Activated naive CD8-positive, alpha-beta T cell treated with anti-CD3 and anti-CD28 coated beads, Interleukin-2, amount 10 ng/mL, durations not matched to agents 7 days and 5 days (primary cell): ENCODE data around the gene ANKS1B. TPM values are rescaled to one million over a fixed set of nuclear protein-coding genes. Genes with fewer than 3 reads are reported as not detected.

Experiments
- ATAC-seq: fragments of 150-1000 bp; cut with Tn5 transposase; one replicate; pipeline ENCODE4 v1.10.0; 2021; ENCODE audit warnings: low read depth, moderate library complexity
- POLR2A ChIA-PET: fragments of 350-600 bp; sonication (Branson Sonifier 250); formaldehyde crosslinking; loops from one replicate; lab custom pipeline; 2021; ENCODE audit warnings: antibody characterized with exemption; lab: Charles Lee
- DNase-seq: peaks from one replicate; pipeline ENCODE4 v3.0.0; 2021
- H3K27ac Mint-ChIP-seq: one replicate; pipeline ENCODE4 v1.8.0; 2022; ENCODE audit warnings: mild to moderate bottlenecking, mixed read lengths
- H3K27me3 Mint-ChIP-seq: one replicate; pipeline ENCODE4 v1.8.0; 2022; ENCODE audit warnings: mild to moderate bottlenecking, moderate library complexity, mixed read lengths
- H3K36me3 Mint-ChIP-seq: one replicate; pipeline ENCODE4 v1.8.0; 2021; ENCODE audit warnings: mild to moderate bottlenecking, mixed read lengths
- H3K4me1 Mint-ChIP-seq: one replicate; pipeline ENCODE4 v1.8.0; 2021; ENCODE audit warnings: mixed read lengths
- H3K4me3 Mint-ChIP-seq: one replicate; pipeline ENCODE4 v1.8.0; 2022; ENCODE audit warnings: mild to moderate bottlenecking, moderate library complexity, mixed read lengths
- H3K9me3 Mint-ChIP-seq: one replicate; pipeline ENCODE4 v1.8.0; 2021; ENCODE audit warnings: mixed read lengths
- total RNA-seq, 2 experiments: library from RNA; stranded (reverse); gene quantifications; one replicate each; pipeline ENCODE4 v1.2.3, GENCODE V29; 2021

The ANKS1B gene
- total RNA-seq, 2 experiments from 2014 or later: not detected

DNA sequence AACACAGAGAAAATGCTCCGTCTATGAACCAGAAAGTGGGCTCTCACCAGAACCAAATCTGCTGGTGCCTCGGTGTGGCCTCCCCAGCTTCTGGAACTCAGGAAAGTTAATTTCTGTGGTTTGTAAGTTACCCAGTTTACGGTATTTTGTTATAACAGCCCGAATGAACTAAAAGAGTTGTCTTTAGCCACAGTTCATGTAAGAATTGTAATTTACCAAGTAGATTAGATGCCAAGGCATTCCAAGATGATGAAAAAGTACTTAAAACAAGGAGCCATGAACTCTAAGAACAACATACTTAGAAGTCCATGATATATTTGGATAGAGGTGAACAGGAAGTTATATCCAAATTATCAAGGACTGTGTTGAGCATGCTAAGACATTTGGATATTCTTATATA is 597.1 kb downstream of the ANKS1B start:
- Mint-ChIP-seq H3K9me3 (no peaks in the 10 kb centered on the region), H3K36me3 (no peaks in the 10 kb centered on the region), H3K27me3 (no peaks in the 10 kb centered on the region), H3K4me3 (no peak overlapping the region), H3K27ac (no peak overlapping the region), H3K4me1 (no peaks in the 10 kb centered on the region)
- ATAC-seq (no peak), DNase-seq (no peak)
- POLR2A ChIA-PET: no interaction called here

DNA sequence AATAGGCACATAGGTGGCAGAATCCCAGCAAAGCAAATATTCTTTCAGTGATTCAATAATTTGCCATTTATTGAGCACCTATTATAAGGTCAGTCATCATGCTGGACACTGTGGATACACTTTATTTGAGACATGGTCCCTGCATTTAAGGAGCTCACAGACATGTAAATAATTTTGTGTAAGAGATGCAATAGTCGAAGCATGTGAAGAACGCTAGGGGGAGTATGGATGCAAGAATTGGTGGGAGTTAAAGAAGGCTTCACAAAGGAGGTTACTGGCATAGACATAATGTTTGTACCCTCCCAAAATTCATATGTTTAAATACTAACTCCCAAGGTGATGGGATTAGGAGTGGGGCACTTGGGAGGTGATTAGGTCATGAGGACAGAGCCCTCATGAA is 597.8 kb downstream of the ANKS1B start:
- no peaks in the 10 kb centered on the region for H3K9me3 Mint-ChIP-seq
- H3K36me3 Mint-ChIP-seq: no peaks in the 10 kb centered on the region
- no peaks in the 10 kb centered on the region for H3K4me1 Mint-ChIP-seq
- POLR2A ChIA-PET: no interaction called here
- H3K27me3 Mint-ChIP-seq: no peaks in the 10 kb centered on the region
- no peak overlapping the region for H3K4me3 Mint-ChIP-seq
- DNase-seq: no peak
- H3K27ac Mint-ChIP-seq: no peak overlapping the region
- no peak for ATAC-seq

DNA sequence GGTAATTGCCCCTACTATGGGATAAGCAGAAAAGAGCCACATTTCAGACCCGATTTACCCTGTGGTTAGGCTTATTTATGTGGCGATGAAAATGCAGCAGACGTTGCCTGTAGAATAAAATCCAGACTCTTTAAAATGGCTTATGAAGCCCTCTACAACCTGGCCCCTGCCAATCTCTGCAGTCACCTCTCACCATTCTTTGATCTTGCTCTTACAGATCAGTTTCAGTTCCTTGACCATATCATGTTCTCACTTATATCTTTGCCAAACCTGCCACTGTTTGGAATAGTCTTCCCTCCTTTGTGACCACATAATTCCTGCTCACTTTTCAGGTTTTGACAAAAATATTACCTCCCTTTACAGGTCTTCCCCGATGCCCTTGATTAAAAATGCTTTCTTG is 601.5 kb downstream of the ANKS1B start:
- H3K4me1 Mint-ChIP-seq: no peaks in the 10 kb centered on the region
- H3K27me3 Mint-ChIP-seq: no peaks in the 10 kb centered on the region
- POLR2A ChIA-PET: no interaction called here
- no peak for ATAC-seq
- no peaks in the 10 kb centered on the region for H3K36me3 Mint-ChIP-seq
- no peak overlapping the region for H3K4me3 Mint-ChIP-seq
- no peaks in the 10 kb centered on the region for H3K9me3 Mint-ChIP-seq
- H3K27ac Mint-ChIP-seq: no peak overlapping the region
- no peak for DNase-seq

DNA sequence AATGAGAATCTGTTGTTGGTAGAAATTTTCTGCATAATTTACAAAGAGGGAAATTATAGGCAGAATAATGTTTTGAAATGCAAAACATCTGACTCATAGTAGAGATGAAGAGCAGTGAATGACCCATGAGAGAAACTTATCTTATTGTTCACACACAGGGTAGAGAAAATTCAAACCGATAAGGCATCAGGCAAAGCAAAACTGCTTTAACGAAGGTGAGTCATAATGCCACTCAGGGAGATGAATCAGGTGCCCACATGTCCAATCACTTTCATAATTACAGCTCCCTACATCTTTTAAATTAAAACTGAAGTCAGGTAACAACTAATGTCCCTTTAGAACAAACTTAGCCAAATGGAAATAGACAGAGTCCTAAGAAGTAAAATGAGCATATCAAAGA is 602.7 kb downstream of the ANKS1B start:
- Mint-ChIP-seq H3K4me1 (no peaks in the 10 kb centered on the region), H3K27me3 (no peaks in the 10 kb centered on the region), H3K9me3 (no peaks in the 10 kb centered on the region), H3K27ac (no peak overlapping the region), H3K4me3 (no peak overlapping the region), H3K36me3 (no peaks in the 10 kb centered on the region)
- POLR2A ChIA-PET: no interaction called here
- DNase-seq (no peak), ATAC-seq (no peak)

DNA sequence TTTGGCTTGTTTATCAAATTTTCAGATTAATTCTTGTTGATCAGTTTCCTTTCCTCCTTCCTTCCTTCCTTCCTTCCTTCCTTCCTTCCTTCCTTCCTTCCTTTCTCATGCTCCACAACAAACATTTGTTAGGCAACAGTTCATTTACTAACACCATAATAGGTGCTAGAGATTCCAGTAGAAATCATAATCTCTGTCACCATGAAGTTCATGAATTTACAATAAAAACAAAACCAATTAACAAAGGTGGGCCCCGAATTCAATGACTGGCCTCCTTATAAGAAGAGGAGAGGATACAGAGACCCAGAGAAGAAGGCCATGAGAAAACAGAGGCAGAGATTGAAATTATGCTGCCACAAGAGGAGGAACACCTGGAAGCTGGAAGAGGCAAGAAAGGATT is 604.0 kb downstream of the ANKS1B start:
- Mint-ChIP-seq H3K36me3 (no peaks in the 10 kb centered on the region), H3K27me3 (no peaks in the 10 kb centered on the region), H3K9me3 (peaks cover under 1% of the 10 kb centered on the region), H3K4me3 (no peak overlapping the region), H3K27ac (no peak overlapping the region), H3K4me1 (no peaks in the 10 kb centered on the region)
- ATAC-seq: no peak
- no peak for DNase-seq
- POLR2A ChIA-PET: no interaction called here

DNA sequence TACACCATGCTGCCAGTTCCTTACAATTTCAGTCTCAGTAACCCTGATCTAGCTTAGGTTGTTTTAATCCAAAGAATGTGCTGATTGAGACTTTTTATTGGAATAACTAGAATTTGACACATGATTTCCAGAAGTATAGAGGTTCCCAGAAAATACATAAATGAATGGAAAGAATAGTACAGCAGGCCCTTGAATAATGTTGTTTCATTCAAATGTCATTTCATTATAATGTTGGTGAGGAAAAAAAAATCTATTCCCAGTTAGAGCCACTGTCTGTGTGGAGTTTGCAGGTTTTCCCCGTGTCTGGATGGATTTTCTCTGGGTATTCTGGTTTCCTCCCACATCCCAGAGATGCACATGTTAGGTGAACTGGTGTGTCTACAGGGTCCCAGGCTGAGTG is 610.7 kb downstream of the ANKS1B start:
- Mint-ChIP-seq H3K4me3 (no peak overlapping the region), H3K27ac (no peak overlapping the region), H3K9me3 (peaks cover 1% of the 10 kb centered on the region), H3K36me3 (no peaks in the 10 kb centered on the region), H3K4me1 (no peaks in the 10 kb centered on the region), H3K27me3 (no peaks in the 10 kb centered on the region)
- ATAC-seq (no peak), DNase-seq (no peak)
- POLR2A ChIA-PET: no interaction called here

DNA sequence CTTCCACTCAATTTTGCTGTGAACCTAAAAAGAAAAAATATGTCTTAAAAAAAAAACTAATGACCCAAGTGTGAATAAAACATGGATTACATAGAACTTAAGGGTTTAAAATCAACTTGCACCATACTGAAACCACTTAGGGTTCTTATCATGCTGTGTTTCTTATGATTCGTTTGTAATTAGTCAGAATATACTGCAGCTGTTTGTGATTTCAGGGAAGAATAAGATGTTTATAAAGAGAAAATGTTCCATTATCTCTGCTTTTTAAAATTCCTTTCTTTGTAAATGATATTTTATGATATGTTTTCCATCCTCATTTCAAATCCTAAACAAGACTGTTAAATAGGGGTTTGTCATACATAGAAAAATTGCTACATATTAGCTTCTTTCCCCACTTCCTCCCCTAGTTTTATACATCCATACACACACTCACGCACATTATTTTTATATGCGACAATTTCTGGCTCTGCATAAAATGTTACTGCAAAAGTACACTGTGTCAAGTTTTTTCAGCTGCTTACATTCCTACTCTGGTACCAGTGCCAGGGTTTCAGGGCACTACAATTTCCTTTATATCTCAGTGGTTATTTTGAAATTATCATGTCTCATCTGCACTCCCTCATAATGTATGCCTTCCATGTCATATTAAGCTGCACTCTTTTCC is 612.3 kb downstream of the ANKS1B start:
- no peak for DNase-seq
- Mint-ChIP-seq H3K36me3 (no peaks in the 10 kb centered on the region), H3K9me3 (peaks cover 1% of the 10 kb centered on the region), H3K4me1 (no peaks in the 10 kb centered on the region), H3K27me3 (no peaks in the 10 kb centered on the region), H3K4me3 (no peak overlapping the region), H3K27ac (no peak overlapping the region)
- no peak for ATAC-seq
- POLR2A ChIA-PET: no interaction called here

DNA sequence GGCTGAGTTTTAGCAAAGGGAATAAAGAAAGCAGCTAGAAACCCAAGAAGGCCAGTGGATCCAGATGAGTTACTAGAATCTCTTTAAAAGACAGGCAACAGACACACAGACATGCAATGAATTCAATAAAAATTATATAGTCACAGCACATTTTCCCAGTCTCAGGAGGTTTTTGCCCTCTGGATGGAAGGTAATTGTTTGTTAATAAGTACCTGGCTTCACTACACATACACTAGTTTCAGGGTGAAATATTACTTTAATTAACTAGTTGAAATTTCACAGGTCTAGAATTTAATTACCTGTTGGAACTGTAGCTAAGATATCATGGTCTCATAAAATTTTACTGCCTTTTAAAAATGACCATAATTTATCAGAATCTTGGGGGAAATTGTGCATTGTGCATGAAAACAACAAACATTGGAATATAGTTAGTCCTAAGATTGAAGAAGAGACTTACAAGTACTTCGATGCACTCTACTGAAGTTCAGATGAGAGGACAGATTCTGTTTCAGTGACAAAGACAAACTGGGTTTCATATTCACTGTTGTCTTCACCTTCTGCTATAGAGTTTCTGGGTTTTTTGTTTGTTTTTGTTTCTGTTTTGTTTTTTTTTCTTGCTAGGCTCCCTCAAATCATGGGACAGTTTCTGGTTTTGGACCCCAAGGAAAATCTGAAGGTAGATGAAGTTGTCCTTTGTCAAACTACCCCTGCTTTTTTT is 614.2 kb downstream of the ANKS1B start:
- ATAC-seq (no peak), DNase-seq (no peak)
- H3K4me3 Mint-ChIP-seq: no peak overlapping the region
- H3K27ac Mint-ChIP-seq: no peak overlapping the region
- H3K4me1 Mint-ChIP-seq: no peaks in the 10 kb centered on the region
- no peaks in the 10 kb centered on the region for H3K9me3 Mint-ChIP-seq
- H3K27me3 Mint-ChIP-seq: no peaks in the 10 kb centered on the region
- no peaks in the 10 kb centered on the region for H3K36me3 Mint-ChIP-seq
- POLR2A ChIA-PET: no interaction called here

DNA sequence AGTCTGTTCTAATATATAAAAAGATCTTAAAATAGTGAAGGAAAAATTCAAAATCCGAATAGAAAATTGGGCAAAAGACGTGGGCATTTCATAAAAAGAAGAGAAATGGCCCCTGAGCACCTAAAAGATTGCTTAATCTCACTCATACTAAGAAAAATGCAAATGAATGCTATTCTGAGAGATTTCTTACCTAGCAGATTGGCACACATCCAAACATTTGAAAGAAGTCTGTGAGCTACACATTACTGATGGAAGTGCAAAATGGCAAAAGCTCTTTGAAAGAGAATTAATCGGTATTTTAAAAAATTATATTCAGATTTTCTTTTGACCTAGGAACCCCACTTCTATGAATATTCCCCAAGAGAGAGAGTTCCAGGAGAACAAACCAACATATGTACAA is 617.6 kb downstream of the ANKS1B start:
- POLR2A ChIA-PET: no interaction called here
- no peaks in the 10 kb centered on the region for H3K4me1 Mint-ChIP-seq
- no peak for ATAC-seq
- no peaks in the 10 kb centered on the region for H3K27me3 Mint-ChIP-seq
- no peak overlapping the region for H3K4me3 Mint-ChIP-seq
- H3K36me3 Mint-ChIP-seq: no peaks in the 10 kb centered on the region
- H3K27ac Mint-ChIP-seq: no peak overlapping the region
- no peaks in the 10 kb centered on the region for H3K9me3 Mint-ChIP-seq
- no peak for DNase-seq

DNA sequence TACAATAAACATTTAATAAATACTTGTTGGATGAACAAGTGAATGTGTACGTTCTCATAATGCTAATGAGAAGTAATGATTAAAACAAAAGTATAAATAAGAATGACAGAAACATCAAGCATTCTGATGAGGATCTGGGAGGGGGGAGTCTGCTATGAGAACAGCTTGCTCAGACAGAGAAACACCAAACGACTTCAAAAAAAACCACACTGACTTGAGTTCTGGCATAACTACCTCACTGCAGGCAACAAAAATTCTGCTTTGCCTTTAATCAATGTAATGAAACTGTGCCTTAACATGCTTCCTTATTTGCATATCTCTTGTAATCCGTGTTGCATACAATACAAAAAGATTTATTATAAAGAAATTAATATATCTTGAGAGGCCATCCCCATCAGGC is 632.5 kb downstream of the ANKS1B start:
- DNase-seq (no peak), ATAC-seq (no peak)
- no peak overlapping the region for H3K4me3 Mint-ChIP-seq
- no peaks in the 10 kb centered on the region for H3K9me3 Mint-ChIP-seq
- H3K27me3 Mint-ChIP-seq: no peaks in the 10 kb centered on the region
- POLR2A ChIA-PET: no interaction called here
- no peak overlapping the region for H3K27ac Mint-ChIP-seq
- H3K36me3 Mint-ChIP-seq: no peaks in the 10 kb centered on the region
- no peaks in the 10 kb centered on the region for H3K4me1 Mint-ChIP-seq

DNA sequence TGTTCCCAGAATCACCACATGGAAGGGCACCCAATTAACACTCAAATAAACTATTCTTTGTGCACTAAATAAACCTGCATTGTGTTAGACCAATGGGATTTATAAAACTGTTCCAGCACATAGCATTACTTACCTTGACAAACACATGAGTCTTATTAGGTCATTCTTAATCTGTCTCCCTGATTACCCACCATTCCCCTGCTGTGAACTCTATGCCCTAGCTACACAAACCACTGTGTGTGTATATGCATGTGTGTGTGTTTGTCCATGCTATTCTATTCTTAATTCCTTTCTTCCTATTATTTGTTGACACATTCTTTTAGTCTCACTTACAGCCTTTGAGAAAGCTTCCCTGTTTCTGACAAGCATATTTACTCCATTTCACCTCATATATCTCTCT is 640.8 kb downstream of the ANKS1B start:
- no peaks in the 10 kb centered on the region for H3K36me3 Mint-ChIP-seq
- no peaks in the 10 kb centered on the region for H3K4me1 Mint-ChIP-seq
- H3K27me3 Mint-ChIP-seq: no peaks in the 10 kb centered on the region
- DNase-seq (no peak), ATAC-seq (no peak)
- POLR2A ChIA-PET: no interaction called here
- H3K4me3 Mint-ChIP-seq: no peak overlapping the region
- H3K9me3 Mint-ChIP-seq: no peaks in the 10 kb centered on the region
- no peak overlapping the region for H3K27ac Mint-ChIP-seq

DNA sequence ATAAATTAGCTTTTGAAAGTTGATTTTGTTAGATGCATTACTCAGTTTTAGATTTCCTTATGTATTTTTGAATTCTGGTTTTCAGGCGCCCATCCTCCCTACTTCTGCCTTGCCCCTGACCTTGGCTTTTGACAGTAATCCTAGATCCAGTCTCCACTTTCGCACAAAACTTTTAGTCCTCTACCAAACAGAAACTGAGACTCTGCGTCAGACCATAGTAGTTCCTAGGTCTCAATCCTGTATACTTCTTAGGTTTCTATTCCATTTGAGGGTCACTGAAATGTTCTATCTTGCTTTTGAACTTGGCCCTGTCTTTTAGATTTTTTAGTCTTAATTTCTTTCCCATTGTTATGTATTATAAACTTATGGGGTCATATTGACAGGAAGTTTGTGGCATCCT is 645.1 kb downstream of the ANKS1B start:
- no peak overlapping the region for H3K27ac Mint-ChIP-seq
- no peaks in the 10 kb centered on the region for H3K36me3 Mint-ChIP-seq
- ATAC-seq: no peak
- H3K27me3 Mint-ChIP-seq: no peaks in the 10 kb centered on the region
- no peaks in the 10 kb centered on the region for H3K4me1 Mint-ChIP-seq
- H3K9me3 Mint-ChIP-seq: peaks cover 4% of the 10 kb centered on the region
- DNase-seq: no peak
- no peak overlapping the region for H3K4me3 Mint-ChIP-seq
- POLR2A ChIA-PET: no interaction called here

DNA sequence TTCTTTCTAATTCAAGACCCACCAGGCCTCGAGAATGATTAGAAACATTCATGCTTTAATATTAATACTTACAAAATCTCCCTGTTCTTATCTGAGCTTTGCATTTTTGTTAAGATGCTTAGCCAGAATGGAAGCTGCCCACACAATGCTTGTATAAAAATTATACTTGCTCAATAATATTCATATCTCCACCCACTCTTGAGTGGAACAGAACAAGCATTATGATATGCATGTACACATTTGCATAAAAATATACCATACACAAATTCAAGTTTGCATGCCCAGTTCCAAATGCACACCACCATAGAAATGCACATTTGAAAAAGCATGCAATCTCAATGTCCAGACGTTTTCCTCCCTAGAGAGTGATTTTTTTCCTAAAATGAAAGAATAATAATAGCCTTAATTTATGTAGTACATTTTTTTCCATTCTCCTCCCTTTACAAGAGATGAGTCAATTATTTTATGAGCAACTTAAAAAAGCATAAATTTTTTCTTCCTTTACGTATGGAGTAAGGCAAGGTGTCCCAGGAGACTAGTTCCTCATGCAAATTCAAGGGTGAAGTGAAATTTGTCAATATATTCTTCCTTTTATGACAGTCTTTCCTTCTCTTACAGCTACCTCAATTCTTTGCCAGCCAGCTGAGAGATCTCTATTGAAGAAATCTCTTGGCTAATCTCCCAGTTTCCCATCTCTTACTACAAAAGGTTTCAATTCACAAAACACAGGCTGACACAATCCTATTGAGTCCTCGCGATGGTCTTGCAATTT is 650.3 kb downstream of the ANKS1B start:
- no peaks in the 10 kb centered on the region for H3K4me1 Mint-ChIP-seq
- no peak overlapping the region for H3K4me3 Mint-ChIP-seq
- H3K27me3 Mint-ChIP-seq: no peaks in the 10 kb centered on the region
- H3K36me3 Mint-ChIP-seq: no peaks in the 10 kb centered on the region
- ATAC-seq (no peak), DNase-seq (no peak)
- H3K9me3 Mint-ChIP-seq: peaks cover 4% of the 10 kb centered on the region
- POLR2A ChIA-PET: no interaction called here
- no peak overlapping the region for H3K27ac Mint-ChIP-seq
